Mesendoderm (in vitro differentiated cells): Measurements from ENCODE around the gene NPEPL1.

Experiments
- DNase-seq: peaks from one replicate; pipeline ENCODE4 v3.0.0; 2013
- H2AK5ac ChIP-seq: 2 replicates; pipeline ENCODE4 v1.6.1; 2013; ENCODE audit warnings: low read length, inconsistent platforms
- H2BK120ac ChIP-seq: 2 replicates; pipeline ENCODE4 v1.6.1; 2013; ENCODE audit warnings: low read depth, mild to moderate bottlenecking, low read length, moderate library complexity, mixed read lengths
- H2BK15ac ChIP-seq: replicated peaks from 2 replicates; pipeline ENCODE4 v1.6.1; 2013; ENCODE audit warnings: low read depth, mild to moderate bottlenecking, moderate library complexity
- H2BK5ac ChIP-seq: 2 replicates; pipeline ENCODE4 v1.6.1; 2013; ENCODE audit warnings: low read length, inconsistent platforms
- H3K18ac ChIP-seq: 2 replicates; pipeline ENCODE4 v1.6.1; 2013; ENCODE audit warnings: mild to moderate bottlenecking, low read length, mixed read lengths
- H3K23ac ChIP-seq: one replicate; pipeline ENCODE4 v1.6.1; 2013; ENCODE audit warnings: low read length
- H3K27ac ChIP-seq: 2 replicates; pipeline ENCODE4 v1.5.1; 2013; ENCODE audit warnings: low read depth, mild to moderate bottlenecking, inconsistent platforms, low read length, moderate library complexity
- H3K27me3 ChIP-seq: 2 replicates; pipeline ENCODE4 v1.6.1; 2013; ENCODE audit warnings: low read length, control low read depth, mild to moderate bottlenecking, inconsistent platforms; ENCODE audit not compliant: insufficient read depth, poor library complexity
- H3K36me3 ChIP-seq: 2 replicates; pipeline ENCODE4 v1.6.1; 2013; ENCODE audit warnings: low read length, inconsistent platforms; ENCODE audit not compliant: control insufficient read depth, insufficient read depth
- H3K4ac ChIP-seq: one replicate; pipeline ENCODE4 v1.6.1; 2013; ENCODE audit warnings: low read depth, mild to moderate bottlenecking, low read length, moderate library complexity
- H3K4me1 ChIP-seq: 2 replicates; pipeline ENCODE4 v1.6.1; 2013; ENCODE audit warnings: low read depth, low read length, inconsistent platforms; ENCODE audit not compliant: control insufficient read depth
- H3K4me2 ChIP-seq: 2 replicates; pipeline ENCODE4 v1.6.1; 2013; ENCODE audit warnings: low read length
- H3K4me3 ChIP-seq: 2 replicates; pipeline ENCODE4 v1.5.1; 2013; ENCODE audit warnings: mild to moderate bottlenecking, low read length
- H3K56ac ChIP-seq: one replicate; pipeline ENCODE4 v1.6.1; 2013; ENCODE audit warnings: low read length
- H3K79me1 ChIP-seq: 2 replicates; pipeline ENCODE4 v1.6.1; 2013; ENCODE audit warnings: low read length, inconsistent platforms
- H3K79me2 ChIP-seq: 2 replicates; pipeline ENCODE4 v1.6.1; 2013; ENCODE audit warnings: mild to moderate bottlenecking, low read length; ENCODE audit not compliant: control insufficient read depth, insufficient read depth
- H3K9ac ChIP-seq: 2 replicates; pipeline ENCODE4 v1.6.1; 2013; ENCODE audit warnings: low read length, inconsistent platforms
- H4K5ac ChIP-seq: one replicate; pipeline ENCODE4 v1.6.1; 2013; ENCODE audit warnings: low read length
- H4K8ac ChIP-seq: one replicate; pipeline ENCODE4 v1.6.1; 2013; ENCODE audit warnings: low read depth, mild to moderate bottlenecking, control low read depth, low read length, moderate library complexity
- WGBS: extraction: QIAGEN DNeasy Blood & Tissue Kit; methylation state at CpG from one replicate; pipeline ENCODE4 v1.1.7; 2013; ENCODE audit warnings: low lambda C conversion rate, missing lambda C conversion rate; ENCODE audit not compliant: insufficient coverage; ENCODE audit errors: extremely low coverage; 5-methylcytosine and 5-hydroxymethylcytosine counted together

NPEPL1 gene

DNA sequence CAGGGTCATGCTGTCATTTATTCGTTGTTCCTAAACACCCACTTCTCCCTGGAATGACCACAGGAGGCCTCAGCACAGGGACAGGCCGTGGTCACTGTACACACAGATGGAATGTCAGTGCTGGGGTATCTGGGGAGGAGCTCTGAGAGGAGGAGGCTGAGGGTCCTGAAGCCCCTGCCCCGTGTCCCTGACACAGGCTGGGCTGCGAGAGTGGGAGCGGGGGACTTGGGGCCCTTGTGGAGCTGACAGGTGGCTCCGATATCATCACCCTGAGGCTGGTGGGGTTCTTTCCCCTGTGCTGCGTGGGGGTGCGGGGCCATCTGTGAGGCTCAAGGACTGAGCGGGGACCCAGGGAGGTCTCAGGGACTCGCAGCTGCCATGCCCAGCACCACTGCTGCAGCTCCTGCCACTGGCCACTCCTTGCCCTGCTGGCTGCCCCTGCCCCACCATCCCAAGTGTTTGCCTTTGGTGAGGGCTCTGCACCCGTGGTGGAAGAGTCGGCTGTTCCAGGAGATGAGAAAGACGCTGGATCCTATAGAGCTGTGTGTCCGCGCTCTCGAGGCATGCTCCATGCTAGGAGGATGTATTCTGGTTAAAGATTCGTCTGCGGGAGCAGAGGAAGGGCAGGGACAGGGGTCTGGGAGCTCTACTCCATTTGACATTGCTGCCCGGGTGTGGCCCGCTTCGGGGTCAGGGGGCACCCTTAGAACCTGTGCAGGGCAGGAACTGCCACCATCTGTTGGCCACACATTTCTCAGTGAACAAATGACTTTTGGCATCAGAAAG is 18.9 kb downstream of the NPEPL1 start:
- WGBS: no CpG with 5 or more reads among the region's 21 CpGs
- H3K23ac ChIP-seq: no peak overlapping the region
- H3K4me2 ChIP-seq: no peak overlapping the region
- no peak overlapping the region for H3K27ac ChIP-seq
- no peak overlapping the region for H3K4me3 ChIP-seq
- no peak overlapping the region for H2AK5ac ChIP-seq
- no peak for DNase-seq
- H3K4me1 ChIP-seq: no peaks in the 10 kb centered on the region
- H3K9ac ChIP-seq: no peak overlapping the region
- H3K18ac ChIP-seq: no peak overlapping the region
- H2BK15ac ChIP-seq: no peak overlapping the region
- H4K5ac ChIP-seq: no peak overlapping the region
- H3K4ac ChIP-seq: no peak overlapping the region
- H3K27me3 ChIP-seq: no peaks in the 10 kb centered on the region
- H3K56ac ChIP-seq: no peak overlapping the region
- no peaks in the 10 kb centered on the region for H3K79me2 ChIP-seq
- H2BK5ac ChIP-seq: no peak overlapping the region
- H3K36me3 ChIP-seq: no peaks in the 10 kb centered on the region
- H2BK120ac ChIP-seq: no peak overlapping the region
- no peak overlapping the region for H4K8ac ChIP-seq
- H3K79me1 ChIP-seq: no peaks in the 10 kb centered on the region

DNA sequence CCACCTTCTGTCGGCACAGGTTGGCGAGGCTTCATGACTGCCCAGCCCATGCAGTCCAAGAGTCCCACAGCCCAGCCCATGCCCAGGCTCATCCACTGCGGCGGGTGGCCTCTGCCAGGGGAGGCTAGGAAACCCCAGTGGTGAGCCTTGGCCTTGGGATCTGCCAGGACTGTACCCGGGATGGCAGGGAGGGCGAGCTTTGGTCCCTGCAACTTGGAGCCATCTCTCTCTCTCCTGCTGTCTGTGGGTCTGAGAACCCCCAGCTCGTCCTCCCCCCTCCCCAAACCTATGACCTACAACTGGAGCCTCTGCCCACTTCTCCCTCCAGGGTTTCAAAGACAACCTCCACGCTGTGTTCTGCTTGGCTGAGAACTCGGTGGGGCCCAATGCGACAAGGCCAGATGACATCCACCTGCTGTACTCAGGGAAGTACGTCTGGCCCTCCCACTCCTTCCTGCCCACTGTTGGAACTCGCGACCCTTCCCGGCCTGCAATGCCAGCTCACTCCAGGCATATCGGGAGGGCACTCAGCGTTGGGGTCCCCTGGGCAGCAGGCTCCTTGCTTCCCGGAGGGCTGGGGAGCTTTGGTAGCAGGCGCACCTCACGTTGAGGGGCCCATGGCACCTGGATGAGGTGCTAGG is 19.7 kb downstream of the NPEPL1 start:
- H3K27ac ChIP-seq: no peak overlapping the region
- no peak overlapping the region for H3K23ac ChIP-seq
- H4K5ac ChIP-seq: no peak overlapping the region
- no peaks in the 10 kb centered on the region for H3K79me2 ChIP-seq
- H3K27me3 ChIP-seq: no peaks in the 10 kb centered on the region
- no peak overlapping the region for H2BK5ac ChIP-seq
- no peak overlapping the region for H3K4me3 ChIP-seq
- H3K56ac ChIP-seq: no peak overlapping the region
- no peak overlapping the region for H2BK120ac ChIP-seq
- no peak overlapping the region for H3K4ac ChIP-seq
- H3K4me1 ChIP-seq: no peaks in the 10 kb centered on the region
- DNase-seq: no peak
- H3K18ac ChIP-seq: no peak overlapping the region
- H3K9ac ChIP-seq: no peak overlapping the region
- H2AK5ac ChIP-seq: no peak overlapping the region
- no peak overlapping the region for H4K8ac ChIP-seq
- no peak overlapping the region for H2BK15ac ChIP-seq
- no peaks in the 10 kb centered on the region for H3K79me1 ChIP-seq
- WGBS: no CpG with 5 or more reads among the region's 19 CpGs
- no peak overlapping the region for H3K4me2 ChIP-seq
- no peaks in the 10 kb centered on the region for H3K36me3 ChIP-seq

DNA sequence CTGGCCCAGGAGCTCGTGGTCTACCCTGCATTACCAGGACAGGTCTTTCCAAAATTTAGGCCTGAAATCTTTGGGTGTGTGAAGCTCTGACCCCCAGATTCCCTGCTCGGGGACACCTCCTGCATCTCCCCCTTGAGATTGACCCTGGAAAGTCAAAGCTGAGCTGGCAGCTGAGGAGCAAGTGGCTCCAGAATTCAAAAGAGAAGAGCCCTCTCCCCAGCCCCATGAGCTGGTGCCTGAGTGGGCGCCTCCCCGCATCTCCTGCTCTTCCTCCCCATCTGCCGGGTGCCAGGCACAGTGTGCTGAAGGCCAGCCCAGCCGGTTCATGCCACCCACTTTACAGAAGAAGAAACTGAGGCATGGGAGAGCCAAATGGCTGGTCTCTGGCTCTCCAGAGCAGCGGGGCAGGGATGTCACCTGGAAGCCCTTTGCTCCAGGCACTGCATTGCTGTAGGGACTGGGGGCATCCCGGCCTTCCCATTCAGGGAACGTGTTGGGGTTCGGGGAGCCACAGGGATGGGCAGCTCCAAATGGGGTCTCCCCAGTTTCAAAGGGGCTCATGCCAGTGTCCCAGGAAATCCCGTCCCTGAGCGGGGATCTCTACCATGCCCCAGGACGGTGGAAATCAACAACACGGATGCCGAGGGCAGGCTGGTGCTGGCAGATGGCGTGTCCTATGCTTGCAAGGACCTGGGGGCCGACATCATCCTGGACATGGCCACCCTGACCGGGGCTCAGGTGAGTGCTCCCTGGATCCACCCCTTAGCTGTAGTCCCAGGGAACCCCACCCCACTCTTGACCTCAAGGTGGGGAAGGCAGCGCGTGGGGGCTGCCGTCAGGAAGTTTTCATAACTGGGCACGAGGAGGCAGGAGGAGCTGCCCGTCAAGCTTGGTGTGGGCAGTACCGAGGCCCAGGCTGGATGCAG is 20.5 kb downstream of the NPEPL1 start:
- Histone ChIP-seq H2BK120ac (no peak overlapping the region), H3K4me3 (no peak overlapping the region), H3K23ac (no peak overlapping the region), H2BK5ac (no peak overlapping the region), H4K5ac (no peak overlapping the region), H3K4me1 (no peaks in the 10 kb centered on the region), H3K79me2 (no peaks in the 10 kb centered on the region), H3K27ac (no peak overlapping the region), H2BK15ac (no peak overlapping the region), H4K8ac (no peak overlapping the region), H3K36me3 (no peaks in the 10 kb centered on the region), H3K4ac (no peak overlapping the region), H3K4me2 (no peak overlapping the region), H3K9ac (no peak overlapping the region), H3K56ac (no peak overlapping the region), H3K27me3 (no peaks in the 10 kb centered on the region), H3K18ac (no peak overlapping the region), H3K79me1 (no peaks in the 10 kb centered on the region), H2AK5ac (no peak overlapping the region)
- no peak for DNase-seq
- WGBS: no CpG with 5 or more reads among the region's 24 CpGs

DNA sequence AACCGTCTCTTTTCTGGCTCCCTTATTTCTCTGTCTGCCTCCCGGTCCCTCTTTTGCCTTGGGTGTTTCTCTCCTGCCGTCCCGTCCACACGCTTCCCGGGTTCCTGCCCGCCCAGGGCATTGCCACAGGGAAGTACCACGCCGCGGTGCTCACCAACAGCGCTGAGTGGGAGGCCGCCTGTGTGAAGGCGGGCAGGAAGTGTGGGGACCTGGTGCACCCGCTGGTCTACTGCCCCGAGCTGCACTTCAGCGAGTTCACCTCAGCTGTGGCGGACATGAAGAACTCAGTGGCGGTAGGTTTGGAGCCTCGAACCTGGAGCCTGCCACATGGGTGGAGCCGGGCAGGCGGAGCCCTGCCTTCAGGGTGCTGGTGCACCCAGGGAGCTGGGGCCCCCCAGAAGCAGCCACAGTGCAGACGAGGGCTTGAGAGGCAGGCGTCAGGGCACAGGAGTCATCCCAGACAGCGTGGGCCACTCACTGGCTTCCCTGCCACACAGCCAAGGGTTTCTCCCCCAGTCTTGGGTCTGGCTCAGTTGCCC is 21.3 kb downstream of the NPEPL1 start:
- WGBS: no CpG with 5 or more reads among the region's 24 CpGs
- Histone ChIP-seq H3K36me3 (no peaks in the 10 kb centered on the region), H4K8ac (no peak overlapping the region), H3K4me3 (no peak overlapping the region), H3K23ac (no peak overlapping the region), H3K79me1 (no peaks in the 10 kb centered on the region), H3K27me3 (no peaks in the 10 kb centered on the region), H3K27ac (no peak overlapping the region), H3K18ac (no peak overlapping the region), H4K5ac (no peak overlapping the region), H2BK15ac (no peak overlapping the region), H2BK120ac (no peak overlapping the region), H3K9ac (no peak overlapping the region), H3K56ac (no peak overlapping the region), H2AK5ac (no peak overlapping the region), H3K79me2 (no peaks in the 10 kb centered on the region), H3K4ac (no peak overlapping the region), H2BK5ac (no peak overlapping the region), H3K4me2 (no peak overlapping the region), H3K4me1 (no peaks in the 10 kb centered on the region)
- no peak for DNase-seq

DNA sequence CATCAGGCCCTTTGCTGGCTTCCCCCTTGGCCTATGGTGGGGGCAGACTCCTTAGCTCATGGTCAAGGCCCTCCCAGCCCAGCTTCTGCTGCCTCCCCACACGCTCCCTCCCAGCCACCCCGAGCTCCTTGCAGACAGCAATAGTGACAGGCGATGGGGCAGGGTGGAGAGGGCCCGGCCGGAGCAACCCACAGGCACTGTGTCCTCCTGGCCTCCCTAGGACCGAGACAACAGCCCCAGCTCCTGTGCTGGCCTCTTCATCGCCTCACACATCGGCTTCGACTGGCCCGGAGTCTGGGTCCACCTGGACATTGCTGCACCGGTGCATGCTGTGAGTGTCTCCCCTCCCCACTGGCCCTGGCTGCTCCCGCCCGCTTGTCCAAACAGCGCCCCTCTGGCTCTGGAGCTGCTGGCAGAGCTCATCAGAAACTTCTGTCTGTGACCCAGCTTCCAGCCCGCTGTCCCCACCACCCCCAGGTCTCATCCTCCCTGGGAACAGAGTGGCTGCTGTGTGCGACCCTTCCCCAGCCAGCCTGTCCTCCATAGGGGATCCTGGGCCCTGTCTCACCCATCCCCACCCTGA is 21.8 kb downstream of the NPEPL1 start:
- Histone ChIP-seq H4K5ac (no peak overlapping the region), H2BK5ac (no peak overlapping the region), H2BK15ac (no peak overlapping the region), H2AK5ac (no peak overlapping the region), H3K18ac (no peak overlapping the region), H3K9ac (no peak overlapping the region), H3K56ac (no peak overlapping the region), H3K27ac (no peak overlapping the region), H3K36me3 (no peaks in the 10 kb centered on the region), H3K79me2 (no peaks in the 10 kb centered on the region), H3K79me1 (no peaks in the 10 kb centered on the region), H4K8ac (no peak overlapping the region), H3K4ac (no peak overlapping the region), H2BK120ac (no peak overlapping the region), H3K4me1 (no peaks in the 10 kb centered on the region), H3K4me3 (no peak overlapping the region), H3K27me3 (no peaks in the 10 kb centered on the region), H3K4me2 (no peak overlapping the region), H3K23ac (no peak overlapping the region)
- DNase-seq: no peak
- WGBS: no CpG with 5 or more reads among the region's 16 CpGs
